A549 (cell line): ENCODE measurements around the gene TBC1D8. TPM values are rescaled to one million over a fixed set of nuclear protein-coding genes. Genes with fewer than 3 reads are reported as not detected.
"Not testable (repeated sequence)": the region's sequence is repeated elsewhere in the genome, so short reads cannot be mapped to it uniquely, and the experiment has no call there.

Experiments
- ATAC-seq, 2 experiments: fragments of 200-7000 bp in 1 of 2; fragments of >200 bp in 1 of 2; cut with Nextera tagmentation in 1 of 2; cut with Tn5 transposase in 1 of 2; 3 replicates each; pipeline versions ENCODE4 v1.8.0 to v1.9.1; 2018 to 2020; ENCODE audit warnings: mild to moderate bottlenecking in 1 of 2, moderate library complexity in 1 of 2
- CTCF ChIA-PET: fragments of 300-600 bp; sonication (Branson Sonifier 250); formaldehyde crosslinking; extraction: SDS; loops from one replicate; lab custom pipeline; 2021; ENCODE audit warnings: antibody characterized with exemption, inconsistent platforms; lab: Yijun Ruan, JAX
- POLR2A ChIA-PET: fragments of 350-600 bp; formaldehyde crosslinking; extraction: SDS; loops from one replicate; lab custom pipeline; 2021; ENCODE audit warnings: antibody characterized with exemption, inconsistent platforms; lab: Yijun Ruan, JAX
- DNase-seq, 2 experiments: peaks; one replicate each; pipeline versions ENCODE4 v3.0.0 to v3.0.0-alpha.2; 2011 to 2016; ENCODE audit warnings: low read depth in 1 of 2, low spot score in 1 of 2
- FAIRE-seq: peaks from 2 replicates; lab custom pipeline; 2011; peaks lifted over from hg19 to GRCh38; lab: Jason Lieb, UNC
- H3K27ac ChIP-seq, 2 experiments: fragments of >200 bp; sonication (Bioruptor Twin); formaldehyde crosslinking; 3 replicates each; pipeline ENCODE4 v1.5.1; 2016 to 2017
- H3K4me1 ChIP-seq: fragments of >200 bp; sonication (Bioruptor Twin); formaldehyde crosslinking; 3 replicates; pipeline ENCODE4 v1.6.1; 2016
- H3K4me2 ChIP-seq: fragments of >200 bp; sonication (Bioruptor Twin); formaldehyde crosslinking; 3 replicates; pipeline ENCODE4 v1.6.1; 2016
- H3K4me3 ChIP-seq: fragments of >200 bp; sonication (Bioruptor Twin); formaldehyde crosslinking; 3 replicates; pipeline ENCODE4 v1.5.1; 2016
- H3K9me3 ChIP-seq: fragments of >200 bp; sonication (Bioruptor Twin); formaldehyde crosslinking; 3 replicates; pipeline ENCODE4 v1.6.1; 2016
- ATOH8 ChIP-seq: fragments of 250-450 bp; sonication (Bioruptor Pico); IDR thresholded peaks from 2 replicates; pipeline ENCODE4 v1.5.0; 2020; ENCODE audit warnings: low read depth, mild to moderate bottlenecking, moderate library complexity
- BHLHE40 ChIP-seq: IDR thresholded peaks from 2 replicates; pipeline ENCODE4 v1.6.1; 2012; ENCODE audit warnings: low read depth, low read length, inconsistent platforms
- CBX2 ChIP-seq: fragments of 200-600 bp; sonication (generic); IDR thresholded peaks from 2 replicates; pipeline ENCODE4 v1.6.1; 2016; ENCODE audit warnings: low read depth, mild to moderate bottlenecking, borderline replicate concordance
- CHD4 ChIP-seq: fragments of 200-600 bp; sonication (generic); IDR thresholded peaks from 2 replicates; pipeline ENCODE4 v1.6.1; 2016; ENCODE audit warnings: antibody characterized with exemption, mild to moderate bottlenecking, borderline replicate concordance
- E2F6 ChIP-seq: IDR thresholded peaks from 2 replicates; pipeline ENCODE4 v1.6.1; 2012; ENCODE audit warnings: low read depth, borderline replicate concordance
- EHF ChIP-seq: fragments of 250-450 bp; sonication (Bioruptor Pico); IDR thresholded peaks from 2 replicates; pipeline ENCODE4 v1.5.0; 2020; ENCODE audit warnings: mild to moderate bottlenecking
- EHMT2 ChIP-seq: fragments of 200-600 bp; sonication (generic); IDR thresholded peaks from 2 replicates; pipeline ENCODE4 v1.6.1; 2016; ENCODE audit warnings: antibody characterized with exemption, low read depth, mild to moderate bottlenecking, moderate library complexity
- ELK1 ChIP-seq: fragments of 150-350 bp; IDR thresholded peaks from 2 replicates; pipeline ENCODE4 v1.6.1; 2014; ENCODE audit warnings: low read depth, mild to moderate bottlenecking, low read length
- ESRRA ChIP-seq: fragments of 150-350 bp; IDR thresholded peaks from 2 replicates; pipeline ENCODE4 v1.6.1; 2014; ENCODE audit warnings: mild to moderate bottlenecking, low read length, borderline replicate concordance
- JUN ChIP-seq, 2 experiments: fragments of >200 bp; sonication (Bioruptor Twin); formaldehyde crosslinking; IDR thresholded peaks; 2 replicates in 1 of 2; 3 replicates in 1 of 2; pipeline ENCODE4 v1.6.1; 2016 to 2017
- JUNB ChIP-seq: fragments of >200 bp; sonication (Bioruptor Twin); formaldehyde crosslinking; IDR thresholded peaks from 2 replicates; pipeline ENCODE4 v1.6.1; 2016
- KDM1A ChIP-seq: fragments of 200-600 bp; sonication (generic); IDR thresholded peaks from 2 replicates; pipeline ENCODE4 v1.6.1; 2016; ENCODE audit warnings: low read depth, mild to moderate bottlenecking
- MAFK ChIP-seq: fragments of 450-650 bp; IDR thresholded peaks from 2 replicates; pipeline ENCODE4 v1.6.1; 2014; ENCODE audit not compliant: partially characterized antibody
- NFE2L2 ChIP-seq: fragments of 150-350 bp; conservative IDR thresholded peaks from 2 replicates; pipeline ENCODE4 v1.6.1; 2014; ENCODE audit warnings: low read length
- NPAS2 ChIP-seq: fragments of 250-450 bp; sonication (Bioruptor Pico); IDR thresholded peaks from 2 replicates; pipeline ENCODE4 v1.8.0; 2022; ENCODE audit warnings: mild to moderate bottlenecking, moderate library complexity, borderline replicate concordance
- NR3C1 ChIP-seq: fragments of >200 bp; sonication (Bioruptor Twin); formaldehyde crosslinking; IDR thresholded peaks from 3 replicates; pipeline ENCODE4 v1.6.1; 2017
- POLR2A ChIP-seq: IDR thresholded peaks from 2 replicates; pipeline ENCODE4 v1.6.1; 2012; ENCODE audit warnings: mild to moderate bottlenecking, low read length
- POLR2AphosphoS2 ChIP-seq: conservative IDR thresholded peaks from 2 replicates; pipeline ENCODE4 v1.6.1; 2012; ENCODE audit warnings: low read length, improper control_type of control experiment, inconsistent platforms
- RAD21 ChIP-seq, 2 experiments: fragments of >200 bp in 1 of 2; sonication (Bioruptor Twin) in 1 of 2; formaldehyde crosslinking in 1 of 2; IDR thresholded peaks in 1 of 2; conservative IDR thresholded peaks in 1 of 2; 2 replicates in 1 of 2; 3 replicates in 1 of 2; pipeline ENCODE4 v1.6.1; 2012 to 2018; ENCODE audit warnings: inconsistent platforms in 1 of 2
- REST ChIP-seq: fragments of 200-600 bp; sonication (generic); IDR thresholded peaks from 2 replicates; pipeline ENCODE4 v1.6.1; 2016; ENCODE audit warnings: antibody characterized with exemption, mild to moderate bottlenecking, moderate library complexity
- ZFP36 ChIP-seq: fragments of 450-650 bp; IDR thresholded peaks from 2 replicates; pipeline ENCODE4 v1.6.1; 2014; ENCODE audit warnings: borderline replicate concordance; ENCODE audit not compliant: partially characterized antibody
- ZNF302 ChIP-seq: fragments of 250-450 bp; sonication (Bioruptor Pico); IDR thresholded peaks from 2 replicates; pipeline ENCODE4 v1.9.0; 2021; ENCODE audit warnings: inconsistent platforms, mild to moderate bottlenecking, moderate library complexity
- ZSCAN20 ChIP-seq: fragments of 250-450 bp; sonication (Bioruptor Pico); IDR thresholded peaks from 2 replicates; pipeline ENCODE4 v1.8.0; 2022; ENCODE audit warnings: mild to moderate bottlenecking, moderate library complexity
- WGBS: methylation state at CpG from one replicate; pipeline ENCODE4 v1.1.6; 2017; ENCODE audit errors: missing lambda C conversion rate; 5-methylcytosine and 5-hydroxymethylcytosine counted together
- polyA plus RNA-seq, 4 experiments: library from polyadenylated mRNA; depleted of rRNA in 3 of 4; stranded (reverse); fragments of >200 nt; fragmentation: RNase III in 1 of 4; extraction: RNeasy Plus Mini Kit Qiagen cat#74134 plus additional on column Dnase treatment in 1 of 4; gene quantifications; 2 replicates in 3 of 4; 3 replicates in 1 of 4; pipeline ENCODE4 v1.2.3, GENCODE V29; 2011 to 2017

Gene TBC1D8
- polyA plus RNA-seq, 2 of the 4 experiments (the other 2 are of a cell fraction) = 35.3 to 107 TPM

GRCh38 chr2:101050886-101051285, 100.3 kb downstream of the TBC1D8 start:
- 94% methylated on average over 6 of the region's 6 CpGs for WGBS
- FAIRE-seq, H3K9me3 ChIP-seq, POLR2A ChIA-PET, DNase-seq, H3K4me2 ChIP-seq, H3K4me3 ChIP-seq, ATAC-seq, H3K27ac ChIP-seq: not testable (repeated sequence)
- peaks cover 16% of the 10 kb centered on the region for H3K4me1 ChIP-seq
- 0 out of 2 replicates have a peak, but pooled peaks have one; percentile 29 for TF ChIP-seq KDM1A
- CTCF ChIA-PET = interaction anchor here (0.6 to 8.6 kb wide), 5 partner anchors 9 to 102 kb away, joined by 3 to 69 read pairs (median 4); no protein-coding TSS in a partner anchor

GRCh38 chr2:101048756-101049155, 102.4 kb downstream of the TBC1D8 start:
- DNase-seq (no peak), ATAC-seq (no peak), FAIRE-seq (no peak)
- H3K9me3 ChIP-seq = no peaks in the 10 kb centered on the region
- peaks cover 16% of the 10 kb centered on the region for H3K4me1 ChIP-seq
- WGBS = 63% methylated on average over 3 of the region's 3 CpGs
- H3K4me2 ChIP-seq = no peak overlapping the region
- no peak for TF ChIP-seq REST
- no peak for TF ChIP-seq POLR2A
- no peak for TF ChIP-seq NFE2L2
- TF ChIP-seq EHMT2 = no peak
- no peak for TF ChIP-seq KDM1A
- no peak for TF ChIP-seq CHD4
- no peak for TF ChIP-seq BHLHE40
- TF ChIP-seq MAFK = no peak
- CTCF ChIA-PET = interaction anchor here (1.2 to 8.6 kb wide), 3 partner anchors 11 to 104 kb away, joined by 4 to 69 read pairs (median 4); no protein-coding TSS in a partner anchor
- no peak overlapping the region for H3K27ac ChIP-seq
- no peak overlapping the region for H3K4me3 ChIP-seq
- POLR2A ChIA-PET = no interaction called here

GRCh38 chr2:101047774-101048173, 103.4 kb downstream of the TBC1D8 start:
- no peak for TF ChIP-seq ZNF302 (CRISPR knock-in tag)
- DNase-seq (no peak), ATAC-seq (peak in 1 of 2 experiments; percentile 15; a peak in 1 of 6 replicates), FAIRE-seq (no peak)
- H3K9me3 ChIP-seq = no peaks in the 10 kb centered on the region
- H3K4me2 ChIP-seq = peak overlapping the region; percentile 35
- POLR2A ChIA-PET = no interaction called here
- whole genome bisulfite sequencing = 91% methylated on average over 6 of the region's 6 CpGs
- CTCF ChIA-PET = interaction anchor here (0.9 to 8.6 kb wide), 5 partner anchors 11 to 105 kb away, joined by 3 to 69 read pairs (median 4); no protein-coding TSS in a partner anchor
- H3K4me3 ChIP-seq = no peak overlapping the region
- H3K4me1 ChIP-seq = peaks cover 16% of the 10 kb centered on the region
- H3K27ac ChIP-seq = peak overlapping the region; percentile 27 to 69; a peak in 4 of 6 replicates

GRCh38 chr2:101047075-101047766, 104.0 kb downstream of the TBC1D8 start:
- peak overlapping the region; percentile 27 to 69; a peak in 4 of 6 replicates for H3K27ac ChIP-seq
- peaks cover 16% of the 10 kb centered on the region for H3K4me1 ChIP-seq
- no peak for FAIRE-seq
- ChIA-PET POLR2A (no interaction called here), CTCF (interaction anchor here (0.9 to 8.6 kb wide), 6 partner anchors 10 to 106 kb away, joined by 3 to 69 read pairs (median 4); partner anchors contain the start of gene TBC1D8)
- no peaks in the 10 kb centered on the region for H3K9me3 ChIP-seq
- ATAC-seq = peak; percentile 62; a peak in 5 of 6 replicates
- H3K4me3 ChIP-seq = no peak overlapping the region
- 66% methylated on average over 8 of the region's 12 CpGs for WGBS
- H3K4me2 ChIP-seq = peak overlapping the region; percentile 35
- DNase-seq = peak; percentile 36 to 42
- TF ChIP-seq JUNB (no peak), NPAS2 (CRISPR knock-in tag) (no peak), ELK1 (no peak), ATOH8 (CRISPR knock-in tag) (no peak), E2F6 (no peak), ZNF302 (CRISPR knock-in tag) (no peak), ZSCAN20 (CRISPR knock-in tag) (no peak), NFE2L2 (no peak), ESRRA (no peak), NR3C1 (no peak), RAD21 (conservative IDR thresholded peaks at IDR 0.05 in 1 of 2, IDR thresholded peaks at IDR 0.05 in 1 of 2) (no peak), POLR2AphosphoS2 (no peak), JUN (IDR thresholded peaks at IDR 0.05) (no peak), EHF (no peak), CBX2 (no peak), ZFP36 (no peak)
